ENCODE results near the gene TUBB4A.

TUBB4A gene

DNA sequence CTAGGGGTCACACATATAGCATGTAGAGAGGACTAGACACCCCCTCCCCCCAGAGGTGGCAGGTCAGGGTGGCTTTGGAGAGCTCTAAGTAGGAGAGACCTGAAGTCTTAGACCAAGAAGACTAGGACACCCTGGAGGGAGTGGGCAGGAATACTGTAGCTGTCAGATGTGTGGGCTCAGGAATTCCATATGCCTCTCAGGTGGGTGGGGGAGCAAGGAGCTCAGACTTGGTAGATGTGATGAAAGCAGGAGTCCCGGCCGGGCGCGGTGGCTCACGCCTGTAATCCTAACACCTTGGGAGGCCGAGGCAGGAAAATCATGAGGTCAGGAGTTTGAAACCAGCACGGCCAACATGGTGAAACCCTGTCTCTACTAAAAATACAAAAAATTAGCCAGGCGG lies 36.4 kb downstream of the TUBB4A start:
- DNase-seq, result no peak

DNA sequence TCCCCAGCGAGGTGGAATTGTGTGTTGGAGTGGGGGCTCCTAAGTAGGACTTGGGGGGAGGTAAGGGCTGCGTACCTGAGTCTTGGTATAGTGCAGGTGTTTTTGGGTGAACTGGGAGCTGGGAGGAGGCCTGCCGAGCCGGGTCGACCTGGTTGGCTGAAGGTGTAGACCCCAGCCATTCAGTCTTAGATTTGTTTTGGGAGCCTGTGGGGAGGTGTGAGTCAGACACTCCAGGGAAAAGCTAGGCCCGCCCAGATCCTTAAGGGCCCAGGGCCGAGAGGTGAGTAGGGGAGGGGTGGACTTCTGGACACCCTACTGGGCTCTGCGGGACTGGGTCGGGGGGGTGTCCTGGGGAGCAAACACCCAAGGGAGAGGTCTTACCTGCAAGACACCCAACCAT lies 37.1 kb downstream of the TUBB4A start:
- DNase-seq, result no peak

DNA sequence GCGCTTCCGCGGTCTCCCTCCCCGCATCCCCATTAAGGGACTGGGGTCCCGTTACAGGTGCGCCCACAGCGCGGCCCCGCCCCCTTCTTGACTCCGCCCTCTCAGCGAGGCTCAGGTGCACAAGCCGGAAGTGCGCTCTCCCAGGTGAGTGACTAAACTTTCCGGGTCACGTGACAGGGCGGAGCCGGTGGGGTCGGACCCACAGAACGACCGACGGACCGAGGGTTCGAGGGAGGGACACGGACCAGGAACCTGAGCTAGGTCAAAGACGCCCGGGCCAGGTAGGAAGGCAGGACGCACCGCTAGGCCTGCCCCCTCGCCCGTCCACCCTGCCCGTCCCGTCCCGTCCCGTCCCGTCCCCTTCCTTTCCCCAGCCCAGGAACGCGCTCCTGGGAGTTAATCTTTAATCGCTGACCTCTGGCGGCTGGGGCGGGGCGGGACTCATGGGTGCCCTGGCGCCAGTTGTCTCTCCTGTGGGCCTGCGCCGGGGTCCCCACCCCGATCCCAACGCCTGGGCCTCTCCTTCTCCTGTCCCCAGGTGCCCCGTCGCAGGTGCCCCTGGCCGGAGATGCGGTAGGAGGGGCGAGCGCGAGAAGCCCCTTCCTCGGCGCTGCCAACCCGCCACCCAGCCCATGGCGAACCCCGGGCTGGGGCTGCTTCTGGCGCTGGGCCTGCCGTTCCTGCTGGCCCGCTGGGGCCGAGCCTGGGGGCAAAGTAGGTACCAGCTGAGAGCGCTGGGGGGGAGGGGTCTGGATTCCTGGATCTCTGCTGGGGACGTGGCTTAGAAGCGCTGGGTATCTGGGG lies 37.8 kb downstream of the TUBB4A start, which contains the start of gene CRB3:
Gene CRB3, plus strand, starts transcription at position 202 of the 804 bp plus-strand sequence. Its CDS starts 431 bp downstream, at position 633.
- no peak for DNase-seq

DNA sequence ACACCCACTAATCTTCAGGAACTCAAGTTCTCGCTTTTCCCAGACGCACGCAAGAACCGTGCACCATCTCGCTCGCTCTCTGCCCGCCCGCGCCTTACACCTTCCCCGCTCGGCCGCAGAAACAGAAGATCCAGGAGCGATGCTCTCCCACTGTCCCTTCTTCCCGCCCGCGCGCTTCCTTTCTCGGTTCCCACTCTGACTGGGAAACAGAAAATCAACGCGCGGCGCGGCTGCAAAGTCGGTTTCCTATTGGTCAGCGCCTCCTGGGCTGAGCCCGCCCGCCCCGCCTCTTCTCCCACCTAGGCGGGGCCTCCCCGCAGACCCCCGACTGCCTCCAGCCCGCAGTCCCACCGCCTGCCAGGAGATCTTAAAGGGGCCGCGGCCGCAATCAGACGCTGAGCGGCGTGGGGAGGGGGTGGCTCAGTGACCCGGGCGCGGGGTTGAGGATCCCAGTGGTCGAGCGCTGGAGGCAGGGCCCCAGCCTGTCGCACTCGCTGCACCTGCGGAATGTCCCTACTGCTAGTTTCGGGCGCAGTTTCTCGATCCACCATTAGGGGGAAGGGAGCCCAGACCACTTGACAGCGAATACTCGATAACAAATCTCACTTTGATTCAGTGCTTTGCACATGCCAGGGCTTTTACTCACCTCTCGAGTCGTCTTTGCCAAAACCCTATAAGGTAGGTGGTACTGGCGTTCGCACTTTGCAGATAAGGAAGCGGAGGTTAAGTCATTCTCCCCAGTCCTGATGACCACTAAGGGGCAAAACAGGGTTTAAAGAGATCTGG lies 41.8 kb downstream of the TUBB4A start:
- DNase-seq, result peak; percentile 96

DNA sequence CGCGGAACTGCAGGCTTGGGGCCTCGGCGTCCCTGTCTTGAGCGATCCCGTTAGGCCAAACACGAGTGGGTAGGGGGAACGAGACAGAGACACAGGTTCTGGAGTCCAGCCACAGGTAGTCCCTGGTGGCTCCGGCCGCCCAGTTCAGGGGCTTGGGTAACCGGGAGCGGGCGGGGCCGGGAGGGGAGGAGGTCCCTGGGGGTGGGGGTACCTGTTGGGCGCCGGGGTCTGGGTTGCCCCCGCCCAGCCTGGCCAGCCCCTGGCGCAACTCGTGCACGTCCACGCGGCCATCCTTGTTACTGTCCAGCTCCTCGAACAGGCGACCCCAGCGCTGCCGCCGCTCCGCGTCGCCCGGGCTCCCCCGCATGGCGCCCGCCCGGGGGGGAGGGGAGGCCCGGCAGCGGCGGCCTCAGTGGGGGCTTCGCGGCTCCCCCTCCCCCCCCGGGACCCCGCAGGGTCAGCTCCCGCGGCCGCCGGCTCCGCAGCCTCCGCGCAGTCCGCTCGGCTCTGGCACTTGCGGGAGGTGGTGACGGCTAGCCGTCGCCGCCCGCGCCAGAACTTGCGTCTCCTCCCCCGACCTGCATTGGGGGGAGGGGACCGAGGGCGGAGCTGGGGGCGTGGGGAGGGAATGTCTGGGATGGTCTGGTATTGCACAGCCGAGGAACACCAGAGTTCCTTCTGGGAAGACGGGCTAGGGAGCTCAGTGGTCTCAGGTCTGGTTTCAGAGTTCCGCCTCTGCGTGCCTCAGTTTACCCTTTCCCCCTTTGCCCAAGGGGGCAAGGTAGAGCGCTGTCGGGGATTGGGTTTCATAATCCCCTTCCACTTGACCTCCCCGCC lies 42.6 kb downstream of the TUBB4A start, which contains the start of gene SLC25A23:
Gene SLC25A23, minus strand, starts transcription at position 531 of the 837 bp plus-strand sequence. Its CDS starts 164 bp downstream, at position 367.
- peak; percentile 56 for DNase-seq

DNA sequence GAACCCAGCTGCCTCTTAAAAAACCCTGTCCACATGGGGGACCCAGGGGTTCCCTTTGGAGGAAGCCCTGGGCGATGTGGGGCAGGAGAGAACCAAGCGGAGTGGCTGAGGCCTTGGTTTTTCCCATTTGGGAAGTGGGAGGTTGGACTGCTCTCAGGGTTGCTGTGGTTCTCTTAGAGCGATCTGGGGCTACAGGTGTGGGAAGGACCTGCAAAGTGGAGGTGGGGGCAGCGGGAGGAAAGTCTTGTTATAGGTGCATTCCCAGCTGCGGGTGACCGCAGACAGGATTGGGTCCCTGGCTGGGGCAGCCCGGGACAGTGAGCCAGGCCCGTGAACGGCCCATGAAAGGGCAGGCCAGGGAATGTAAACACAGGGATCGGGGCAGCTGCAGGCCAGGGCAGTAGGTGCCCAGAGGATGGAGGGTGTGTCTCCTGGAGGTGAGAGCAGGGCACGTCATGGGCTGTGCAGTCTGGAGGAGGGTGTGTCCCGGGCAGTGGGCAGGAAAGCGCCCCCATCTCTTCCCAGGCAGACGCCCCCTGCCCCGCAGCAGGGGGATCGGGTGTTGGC lies 43.3 kb downstream of the TUBB4A start:
- no peak for DNase-seq

DNA sequence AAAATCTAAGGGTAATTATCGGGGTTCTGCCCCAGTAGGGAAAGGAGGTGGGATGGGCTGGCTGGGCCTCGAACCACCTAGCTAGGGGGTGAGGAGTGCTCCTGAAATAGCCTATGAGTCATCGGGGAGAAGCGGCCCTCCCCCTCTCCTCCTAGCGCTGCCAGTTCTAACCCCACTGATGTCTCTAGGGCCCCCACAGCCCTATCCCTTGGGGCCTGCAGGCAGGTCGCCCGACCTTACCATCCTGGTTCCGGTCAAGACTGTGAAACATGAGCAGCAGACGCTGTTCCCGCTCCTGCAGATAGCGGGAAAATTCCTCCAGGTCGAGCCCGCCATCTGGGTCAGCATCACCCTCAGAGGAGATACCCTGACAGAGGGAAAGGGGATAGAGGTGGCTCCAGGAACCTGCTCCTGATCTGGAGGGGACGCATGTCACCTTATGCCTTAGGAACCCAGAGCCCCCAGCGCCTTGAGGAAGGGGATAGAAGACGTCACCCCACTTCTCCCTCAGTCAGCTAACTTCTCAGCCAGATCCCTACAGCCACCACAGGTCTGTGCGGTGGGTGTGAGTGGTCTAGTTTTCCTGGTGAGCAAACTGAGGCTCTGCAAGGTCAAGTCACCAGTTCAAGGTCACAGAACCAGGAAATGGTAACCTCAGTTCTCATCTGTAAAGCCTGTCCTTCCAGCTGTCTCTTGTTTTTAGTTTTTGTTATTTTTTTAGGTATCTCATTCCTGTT lies 44.0 kb downstream of the TUBB4A start:
- DNase-seq, result no peak

DNA sequence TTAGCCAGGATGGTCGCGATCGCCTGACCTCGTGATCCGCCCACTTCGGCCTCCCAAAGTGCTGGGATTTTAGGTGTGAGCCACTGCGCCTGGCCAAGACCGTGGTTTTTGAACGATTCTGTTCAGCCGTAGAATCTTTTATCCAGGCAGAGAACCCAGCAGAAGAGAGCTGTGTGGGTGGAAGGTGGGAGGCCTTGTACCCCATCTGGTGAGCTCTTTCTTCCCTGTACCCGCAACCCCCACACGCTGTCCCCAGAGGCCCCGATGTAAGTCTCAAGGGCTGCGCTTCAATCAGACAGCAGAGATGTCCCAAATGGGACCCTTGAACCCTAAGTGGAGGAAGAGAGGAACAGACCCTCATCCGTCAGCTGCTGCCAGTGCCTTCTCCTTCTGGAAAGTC lies 46.2 kb downstream of the TUBB4A start:
- DNase-seq, result no peak

DNA sequence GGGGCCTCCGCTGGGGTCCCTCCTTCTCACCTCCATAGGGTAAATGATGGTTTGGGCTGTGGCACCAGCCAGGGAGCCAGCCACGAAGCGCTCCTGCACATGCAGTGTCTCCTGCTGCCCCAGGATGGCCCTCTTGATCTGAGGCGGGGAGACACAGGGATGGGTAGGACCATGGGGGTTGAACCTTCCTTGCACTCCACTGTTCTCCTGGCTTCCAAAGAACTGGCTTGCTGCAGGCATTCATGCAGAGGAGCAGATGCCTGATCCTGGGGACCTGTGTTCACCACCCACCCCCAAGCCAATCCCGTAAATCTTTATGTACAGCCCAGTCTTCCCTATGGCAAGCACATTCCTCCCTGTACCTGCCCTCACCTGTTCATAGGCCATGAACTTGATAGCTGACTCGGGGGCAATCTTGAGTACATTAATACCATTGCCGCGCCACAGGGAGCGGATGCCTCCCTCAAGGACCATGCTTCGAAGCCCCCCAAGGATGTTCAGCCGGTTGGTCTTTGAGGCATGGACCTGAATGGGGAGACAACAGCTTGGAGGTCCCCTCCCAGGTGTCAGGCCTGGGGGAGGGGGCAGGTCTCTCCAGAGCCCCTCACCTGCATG lies 48.1 kb downstream of the TUBB4A start:
- no peak for DNase-seq

DNA sequence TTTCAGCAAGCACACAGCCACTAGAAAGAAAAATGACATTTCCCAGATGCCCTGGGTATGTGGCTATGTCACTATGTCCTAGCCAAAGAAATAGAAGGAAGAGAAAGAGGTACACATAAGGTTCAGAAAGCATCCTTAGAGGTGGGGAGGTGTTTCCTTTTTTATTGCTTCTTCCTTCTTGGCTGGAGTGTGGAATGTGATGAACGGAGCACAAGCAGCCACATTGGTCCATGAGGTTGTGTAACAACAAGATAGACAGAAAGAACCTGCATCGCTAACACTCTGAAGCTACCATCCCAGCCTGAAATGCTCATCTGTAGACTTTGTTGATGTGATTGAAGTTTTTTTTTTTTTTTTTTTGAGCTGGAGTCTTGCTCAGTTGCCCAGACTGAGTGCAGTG lies 49.2 kb downstream of the TUBB4A start:
- DNase-seq, result no peak

DNA sequence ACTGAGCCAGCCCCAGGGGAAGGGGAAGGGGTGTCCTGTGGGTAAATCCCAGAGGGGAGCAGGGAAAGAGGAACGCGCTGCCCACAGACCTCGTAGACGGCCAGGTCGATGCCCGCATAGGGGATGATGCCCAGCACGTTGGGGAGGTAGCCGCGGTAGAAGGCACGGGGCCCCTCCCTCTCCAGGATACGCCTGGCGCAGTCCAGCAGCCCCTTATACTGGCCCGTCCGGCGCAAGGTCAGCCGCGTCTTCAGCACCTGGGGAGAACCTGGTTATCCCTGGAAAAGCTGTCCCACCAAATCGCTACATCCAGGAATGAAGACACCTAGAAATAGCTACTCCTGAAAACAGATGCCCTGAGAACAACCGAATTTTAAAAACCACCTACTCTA lies 49.9 kb downstream of the TUBB4A start:
- no peak for DNase-seq

DNA sequence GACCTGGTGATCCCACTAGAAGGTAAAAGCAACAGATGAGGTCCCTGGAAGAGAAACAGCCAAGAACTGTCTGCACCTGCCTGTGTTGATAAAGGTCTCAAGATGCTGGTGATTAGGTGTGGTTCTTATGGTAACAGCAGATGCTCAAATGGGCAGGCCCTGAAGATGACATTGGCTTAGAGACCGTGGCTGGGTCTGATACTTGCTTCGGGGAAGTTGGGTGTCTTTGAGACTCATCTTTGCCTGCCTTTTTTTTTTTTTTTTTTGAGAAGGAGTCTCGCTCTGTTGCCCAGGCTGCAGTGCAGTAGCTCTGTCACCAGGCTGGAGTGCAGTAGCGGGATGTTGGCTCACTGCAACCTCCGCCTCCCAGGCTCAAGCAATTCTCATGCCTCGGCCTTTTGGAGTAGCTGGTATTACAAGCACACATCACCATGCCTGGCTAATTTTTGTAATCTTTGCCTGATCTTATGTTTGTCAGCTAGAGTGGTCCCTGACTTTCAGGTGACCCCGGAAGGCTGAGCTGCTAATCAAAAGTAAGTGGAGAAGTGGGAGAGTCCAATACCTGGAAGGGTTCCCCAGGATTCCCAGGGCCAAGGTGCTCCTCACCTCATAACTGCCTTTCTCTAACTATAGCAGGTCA lies 50.4 kb downstream of the TUBB4A start:
- DNase-seq, result no peak

DNA sequence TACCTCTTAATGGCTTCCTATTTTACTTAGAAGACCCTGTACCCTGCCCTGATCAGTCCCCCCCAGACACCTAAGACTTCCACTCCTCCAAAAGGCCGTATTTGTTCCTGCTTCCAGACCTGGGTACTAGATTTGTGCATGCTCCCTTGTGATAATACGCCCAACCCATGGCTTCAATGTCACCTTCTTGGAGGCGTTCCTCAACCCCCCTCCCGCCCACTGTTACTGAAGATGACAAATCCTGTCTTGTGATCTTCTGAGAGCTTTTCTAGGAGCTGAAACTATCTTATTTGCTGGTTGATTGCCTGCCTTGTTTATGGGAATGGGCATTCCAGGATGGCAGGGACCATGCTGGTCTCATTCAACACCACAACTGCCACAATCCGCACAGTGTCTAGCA lies 51.9 kb downstream of the TUBB4A start:
- DNase-seq, result no peak

DNA sequence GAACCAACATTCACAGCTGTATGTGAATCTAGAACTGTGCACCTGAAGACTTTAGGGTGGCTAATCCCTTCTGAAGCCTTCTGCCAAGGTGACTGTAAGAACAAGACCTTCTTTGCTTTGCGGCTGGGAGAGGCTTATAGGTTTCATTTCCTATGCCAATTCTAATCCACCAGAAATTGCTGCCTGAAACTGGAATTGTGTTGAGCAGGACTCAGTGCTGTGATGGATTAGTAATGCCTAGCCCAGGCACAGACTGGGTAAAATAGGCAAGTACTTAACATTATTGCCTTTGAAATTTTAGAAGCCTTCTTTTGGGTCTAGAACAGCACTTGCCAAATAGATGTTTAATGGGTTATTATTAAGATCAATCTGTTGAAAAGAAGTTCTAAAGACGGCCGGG lies 54.1 kb downstream of the TUBB4A start:
- DNase-seq, result no peak

DNA sequence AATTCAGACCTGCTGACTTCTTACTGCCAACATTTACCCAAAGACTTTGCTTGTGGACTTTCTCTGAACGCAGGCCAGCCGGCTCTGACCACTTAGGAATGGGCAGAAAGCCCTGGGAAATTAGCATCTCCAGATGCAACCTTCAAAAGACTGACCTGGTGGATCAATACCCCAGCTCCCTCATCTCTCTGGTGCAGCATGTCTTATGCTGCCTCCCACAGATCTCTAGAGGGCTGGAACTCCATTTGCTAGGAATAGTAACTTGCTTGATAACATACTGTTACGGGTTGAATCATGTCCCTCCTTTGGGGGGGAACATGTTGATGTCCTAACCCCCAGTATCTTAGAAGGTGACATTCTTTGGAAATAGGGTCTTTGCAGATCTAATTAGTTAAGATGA lies 55.7 kb downstream of the TUBB4A start:
- no peak for DNase-seq

Measured in hematopoietic multipotent progenitor cell treated with erythropoietin and hydrocortisone succinate and interleukin-3 and kit ligand, for 8 days (in vitro differentiated cells).